HepG2 (cell line): ENCODE results near the gene GGA3. TPM values are rescaled to one million over a fixed set of nuclear protein-coding genes. Genes with fewer than 3 reads are reported as not detected.

Source experiments
- ATF2 ChIP-seq: sonication (generic); formaldehyde crosslinking; IDR thresholded peaks from 2 replicates; pipeline ENCODE4 v1.4.0; 2020; ENCODE audit warnings: missing genetic modification reagents
- DZIP1 ChIP-seq: sonication (generic); formaldehyde crosslinking; IDR thresholded peaks from 2 replicates; pipeline ENCODE4 v1.5.0; 2020; ENCODE audit warnings: mild to moderate bottlenecking, missing genetic modification reagents
- EP300 ChIP-seq, 3 experiments: sonication (generic) in 1 of 3; formaldehyde crosslinking in 1 of 3; IDR thresholded peaks; 2 replicates each; pipeline versions ENCODE4 v1.5.1 to v1.6.1; 2011 to 2020; ENCODE audit warnings: low read depth in 2 of 3, low read length in 2 of 3, borderline replicate concordance in 1 of 3, improper control_type of control experiment in 1 of 3, mild to moderate bottlenecking in 1 of 3, missing genetic modification reagents in 1 of 3, moderate library complexity in 1 of 3
- FOXA1 ChIP-seq, 2 experiments: fragments of 450-650 bp in 1 of 2; sonication (generic) in 1 of 2; formaldehyde crosslinking in 1 of 2; IDR thresholded peaks; 2 replicates each; pipeline versions ENCODE4 v1.4.0 to v1.6.1; 2016 to 2020; ENCODE audit warnings: missing genetic modification reagents in 1 of 2
- GABPA ChIP-seq, 2 experiments: IDR thresholded peaks; 2 replicates each; pipeline ENCODE4 v1.6.1; 2011 to 2016; ENCODE audit warnings: low read depth in 2 of 2, low read length in 1 of 2, missing biosample characterization in 1 of 2, missing genetic modification characterization in 1 of 2
- HDAC1 ChIP-seq: sonication (generic); formaldehyde crosslinking; IDR thresholded peaks from 2 replicates; pipeline ENCODE4 v1.5.1; 2020; ENCODE audit warnings: mild to moderate bottlenecking, missing genetic modification reagents
- MIER2 ChIP-seq: IDR thresholded peaks from 2 replicates; pipeline ENCODE4 v1.6.1; 2016; ENCODE audit warnings: missing biosample characterization, missing genetic modification reagents
- MNT ChIP-seq: fragments of 450-650 bp; IDR thresholded peaks from 2 replicates; pipeline ENCODE4 v1.6.1; 2016
- POLR2G ChIP-seq: fragments of 200-400 bp; formaldehyde crosslinking; IDR thresholded peaks from 2 replicates; pipeline ENCODE4 v1.6.1; 2018; ENCODE audit warnings: mild to moderate bottlenecking, low read depth, low read length, moderate library complexity
- RAD21 ChIP-seq: fragments of 450-650 bp; formaldehyde crosslinking; IDR thresholded peaks from 2 replicates; pipeline ENCODE4 v1.5.0; 2020; ENCODE audit warnings: mild to moderate bottlenecking
- SIX4 ChIP-seq: sonication (generic); formaldehyde crosslinking; IDR thresholded peaks from 2 replicates; pipeline ENCODE4 v1.4.0; 2020; ENCODE audit warnings: missing genetic modification reagents
- SMC3 ChIP-seq: IDR thresholded peaks from 2 replicates; pipeline ENCODE4 v1.6.1; 2011; ENCODE audit warnings: low read length, improper control_type of control experiment
- SNRNP70 ChIP-seq: fragments of 200-400 bp; formaldehyde crosslinking; IDR thresholded peaks from 2 replicates; pipeline ENCODE4 v1.6.1; 2017; ENCODE audit warnings: mild to moderate bottlenecking, low read depth, low read length, moderate library complexity
- TBX2 ChIP-seq: sonication (generic); formaldehyde crosslinking; IDR thresholded peaks from 2 replicates; pipeline ENCODE4 v1.5.0; 2020; ENCODE audit warnings: missing genetic modification reagents, mild to moderate bottlenecking, borderline replicate concordance
- ZBTB14 ChIP-seq: sonication (generic); formaldehyde crosslinking; IDR thresholded peaks from 2 replicates; pipeline ENCODE4 v1.4.0; 2020; ENCODE audit warnings: missing genetic modification reagents
- ZNF160 ChIP-seq: sonication (generic); formaldehyde crosslinking; IDR thresholded peaks from 2 replicates; pipeline ENCODE4 v1.8.0; 2022; ENCODE audit warnings: mild to moderate bottlenecking, inconsistent platforms, missing genetic modification reagents
- ZNF567 ChIP-seq: sonication (generic); formaldehyde crosslinking; IDR thresholded peaks from 2 replicates; pipeline ENCODE4 v1.8.1; 2023; ENCODE audit warnings: mild to moderate bottlenecking, missing genetic modification reagents, borderline replicate concordance
- ZNF704 ChIP-seq: sonication (generic); formaldehyde crosslinking; IDR thresholded peaks from 2 replicates; pipeline ENCODE4 v1.8.1; 2023; ENCODE audit warnings: mild to moderate bottlenecking, inconsistent platforms, moderate library complexity, missing genetic modification reagents, borderline replicate concordance
- polyA plus RNA-seq, 8 experiments: library from polyadenylated mRNA; depleted of rRNA in 3 of 8; stranded (reverse) in 7 of 8; unstranded in 1 of 8; fragments of >200 nt; fragmentation: Illumina TruSeq in 4 of 8; extraction: Trizol in 4 of 8; gene quantifications; 2 replicates each; pipeline versions ENCODE4 v1.2.1 to v1.2.3, GENCODE V29; 2011 to 2016; ENCODE audit warnings: low read depth in 4 of 8, missing spikeins in 1 of 8, mixed read lengths in 1 of 8; ENCODE audit not compliant: insufficient read depth in 1 of 8
- total RNA-seq, 5 experiments: library from RNA; depleted of rRNA; stranded (reverse); fragments of >200 nt; fragmentation: Illumina TruSeq; extraction: Trizol; gene quantifications; 2 replicates each; pipeline ENCODE4 v1.2.3, GENCODE V29; 2016; ENCODE audit warnings: low read depth in 1 of 5
- TF ChIP-seq, protein P1 (sequence below): sonication (generic); formaldehyde crosslinking; IDR thresholded peaks from 2 replicates; pipeline ENCODE4 v1.5.0; 2020; ENCODE audit warnings: mild to moderate bottlenecking, missing genetic modification reagents, borderline replicate concordance

GGA3 gene
- total and polyA plus RNA-seq, 2 of the 13 experiments (the other 11 are each of a cell fraction or from before 2014, with no cell fraction given) = 28.4 to 43.7 TPM

DNA sequence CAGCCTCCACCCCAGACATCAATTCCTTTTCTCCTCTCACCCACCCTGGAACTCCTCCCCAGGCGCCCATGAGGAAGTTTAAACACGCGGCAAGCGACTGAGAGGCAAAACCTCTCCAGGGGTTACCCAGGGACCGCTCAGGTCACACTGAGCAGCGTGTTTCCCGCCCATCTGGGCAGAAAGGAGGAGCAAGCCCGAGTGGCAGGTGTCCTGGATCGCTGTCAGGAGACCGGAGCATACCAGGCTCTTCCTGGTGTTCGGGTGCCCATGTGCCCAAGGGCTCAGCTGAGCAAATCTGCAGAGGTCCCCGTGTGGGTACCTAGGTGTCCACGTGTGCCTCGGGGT lies 27.3 kb upstream of the GGA3 start (continued):
- TF ChIP-seq TBX2 (CRISPR knock-in tag) (no peak), DZIP1 (CRISPR knock-in tag) (no peak), EP300 (IDR thresholded peaks at IDR 0.05; ENCODE audit: low read depth in 2 of 2, low read length in 2 of 2) (no peak), EP300 (CRISPR knock-in tag; IDR thresholded peaks at IDR 0.05; ENCODE audit: borderline replicate concordance) (no peak), ZNF567 (no peak), SNRNP70 (no peak), ZNF160 (no peak), RAD21 (0 out of 2 replicates have a peak, but pooled peaks have one; percentile 12), ATF2 (CRISPR knock-in tag) (no peak), SMC3 (no peak), HDAC1 (CRISPR knock-in tag) (no peak), GABPA (IDR thresholded peaks at IDR 0.05; ENCODE audit: low read depth, low read length) (no peak), GABPA (CRISPR knock-in tag; IDR thresholded peaks at IDR 0.05; ENCODE audit: low read depth) (no peak), POLR2G (no peak), ZBTB14 (no peak), SIX4 (CRISPR knock-in tag) (no peak), FOXA1 (IDR thresholded peaks at IDR 0.05) (no peak), FOXA1 (CRISPR knock-in tag; IDR thresholded peaks at IDR 0.05) (no peak), MIER2 (CRISPR knock-in tag) (no peak), MNT (peak; percentile 82), ZNF704 (CRISPR knock-in tag) (no peak)
- TF ChIP-seq, protein P1, sequence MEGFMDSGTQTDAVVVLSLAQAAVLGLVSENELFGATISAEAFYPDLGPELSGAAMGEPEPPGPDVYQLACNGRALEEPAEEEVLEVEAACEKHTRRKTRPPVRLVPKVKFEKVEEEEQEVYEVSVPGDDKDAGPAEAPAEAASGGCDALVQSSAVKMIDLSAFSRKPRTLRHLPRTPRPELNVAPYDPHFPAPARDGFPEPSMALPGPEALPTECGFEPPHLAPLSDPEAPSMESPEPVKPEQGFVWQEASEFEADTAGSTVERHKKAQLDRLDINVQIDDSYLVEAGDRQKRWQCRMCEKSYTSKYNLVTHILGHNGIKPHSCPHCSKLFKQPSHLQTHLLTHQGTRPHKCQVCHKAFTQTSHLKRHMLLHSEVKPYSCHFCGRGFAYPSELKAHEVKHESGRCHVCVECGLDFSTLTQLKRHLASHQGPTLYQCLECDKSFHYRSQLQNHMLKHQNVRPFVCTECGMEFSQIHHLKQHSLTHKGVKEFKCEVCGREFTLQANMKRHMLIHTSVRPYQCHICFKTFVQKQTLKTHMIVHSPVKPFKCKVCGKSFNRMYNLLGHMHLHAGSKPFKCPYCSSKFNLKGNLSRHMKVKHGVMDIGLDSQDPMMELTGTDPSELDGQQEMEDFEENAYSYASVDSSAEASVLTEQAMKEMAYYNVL (CRISPR knock-in tag) = no peak
